HG02588 (cell line): Measurements from ENCODE around the gene IQSEC1.

Source experiments
- ATAC-seq: cut with Tn5 transposase; IDR thresholded peaks from one replicate; pipeline ENCODE4 v1.9.1; 2021; ENCODE audit warnings: mild to moderate bottlenecking, moderate library complexity; ENCODE audit not compliant: unreplicated experiment

IQSEC1 gene

DNA sequence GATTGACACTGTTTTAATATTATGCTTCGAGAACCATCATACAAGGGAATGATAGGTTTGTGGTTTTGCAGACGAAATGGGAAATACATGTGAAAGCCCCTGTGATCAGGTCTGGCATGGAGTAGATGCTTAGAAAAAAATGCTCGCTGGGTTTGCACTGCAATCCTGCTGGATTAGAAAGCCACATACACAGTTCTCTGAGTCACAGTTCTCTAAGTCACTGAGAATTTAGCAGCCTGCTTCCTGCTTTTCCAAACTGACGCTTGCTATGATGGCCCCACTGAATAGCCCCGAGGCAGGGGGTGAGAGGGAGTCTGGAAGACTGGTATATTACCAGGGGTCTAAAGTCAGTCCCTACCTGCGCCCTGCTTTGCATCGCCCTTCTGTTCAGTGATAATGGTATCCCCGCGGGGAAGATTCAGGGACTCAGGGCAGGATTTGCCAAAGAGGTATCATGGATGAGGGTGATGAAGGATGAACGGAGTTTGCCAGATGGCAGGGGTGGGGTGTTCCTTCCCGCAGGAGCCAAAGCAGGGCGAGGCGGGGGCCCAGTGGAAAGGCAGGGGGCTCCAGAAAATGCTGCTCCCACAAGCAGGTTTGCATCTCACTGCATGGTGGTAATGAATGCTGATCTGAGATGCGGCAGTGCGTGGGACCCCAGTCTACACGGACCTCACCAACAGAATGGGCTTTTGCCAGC lies 82.3 kb downstream of the IQSEC1 start:
- no peak for ATAC-seq

DNA sequence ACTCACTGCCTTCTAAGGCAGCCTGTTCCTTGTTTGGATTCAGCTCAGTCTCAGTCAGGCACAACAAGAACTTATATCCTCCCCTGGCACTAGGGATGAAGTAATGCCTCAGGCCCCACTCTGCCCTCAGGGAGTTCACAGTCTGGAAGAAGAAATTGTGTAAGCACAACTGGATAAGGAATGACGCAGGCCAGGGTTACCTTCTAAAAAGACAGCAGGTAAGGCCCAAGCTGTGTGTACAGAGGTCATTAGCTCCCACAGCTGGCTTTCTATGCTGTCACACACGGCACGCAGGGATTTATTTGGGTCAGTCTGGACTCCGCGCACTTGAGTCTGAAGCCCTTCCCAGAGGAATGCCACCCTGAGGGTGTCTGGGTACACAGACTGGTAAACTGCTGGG lies 82.9 kb downstream of the IQSEC1 start:
- ATAC-seq, result no peak

DNA sequence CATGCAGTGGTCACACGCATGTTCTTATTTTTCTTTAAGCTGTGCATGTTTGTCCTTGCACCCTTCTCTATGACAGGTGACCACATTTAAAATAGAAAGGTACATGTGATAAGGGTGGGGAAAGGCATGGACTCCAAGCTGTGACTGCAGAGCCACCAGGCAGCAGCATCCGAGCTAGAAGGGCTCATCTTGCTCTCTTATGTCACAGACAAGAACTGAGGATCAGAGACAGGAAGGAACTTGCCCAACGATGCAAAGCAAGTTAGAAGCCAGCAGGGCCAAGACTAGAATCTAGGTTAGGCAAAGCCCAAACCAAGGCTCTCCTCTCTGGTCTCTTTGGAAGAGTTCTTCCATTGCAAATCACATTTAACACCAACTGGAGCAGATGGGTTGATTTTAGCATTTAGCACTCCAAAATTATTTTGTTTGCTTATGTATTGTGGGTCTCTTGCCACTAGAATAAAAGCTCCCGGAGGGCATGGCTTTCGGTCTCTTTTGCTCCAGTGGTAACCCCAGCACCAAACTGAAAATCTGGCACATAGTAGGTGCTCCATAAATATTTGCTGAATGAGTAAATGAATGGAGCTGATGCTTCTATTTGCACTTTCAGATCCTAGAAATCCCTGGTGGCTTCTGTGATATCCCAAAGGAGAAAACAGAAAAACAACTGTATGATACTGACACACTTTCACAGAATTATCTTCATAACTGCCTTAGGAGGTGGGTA lies 84.3 kb downstream of the IQSEC1 start:
- no peak for ATAC-seq

DNA sequence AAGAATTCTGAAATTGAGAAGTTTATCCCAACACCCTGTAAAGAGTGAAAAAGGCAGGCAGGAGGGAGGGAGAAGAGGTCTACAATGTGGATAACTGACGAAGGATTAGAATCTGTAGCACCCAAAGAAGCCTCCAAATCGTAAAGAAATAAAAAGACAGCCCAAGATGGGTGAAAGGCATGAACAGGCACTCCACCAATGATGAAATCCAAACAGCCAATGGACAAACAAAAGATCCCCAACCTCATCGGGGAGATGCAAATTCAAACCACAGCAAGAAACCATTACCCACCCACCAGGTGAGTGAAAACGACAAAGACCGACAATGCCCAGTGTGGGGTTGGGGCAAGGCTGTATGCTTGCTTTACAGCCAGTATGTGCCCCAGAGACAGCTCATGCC lies 85.6 kb downstream of the IQSEC1 start:
- ATAC-seq, result no peak

DNA sequence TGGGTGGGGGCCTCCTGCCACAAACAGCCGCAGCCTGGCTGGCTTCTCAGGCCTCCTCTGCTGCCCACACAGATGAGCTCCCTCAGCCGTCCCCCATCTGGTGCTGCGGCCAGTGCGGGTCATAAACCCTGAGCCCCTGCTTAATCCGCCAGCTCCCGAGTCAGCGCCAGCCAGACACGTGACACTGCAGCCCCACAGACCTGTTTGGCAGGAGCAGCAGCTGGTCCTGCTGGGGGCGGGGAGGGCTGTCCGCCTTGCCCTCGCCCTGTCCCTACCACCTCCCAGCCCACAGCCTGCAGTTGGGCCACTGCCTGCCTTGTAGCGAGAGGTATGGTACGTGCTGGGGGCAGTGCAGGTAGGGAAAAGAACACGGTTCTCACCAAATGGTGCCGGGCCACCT lies 86.2 kb downstream of the IQSEC1 start:
- ATAC-seq, result no peak

DNA sequence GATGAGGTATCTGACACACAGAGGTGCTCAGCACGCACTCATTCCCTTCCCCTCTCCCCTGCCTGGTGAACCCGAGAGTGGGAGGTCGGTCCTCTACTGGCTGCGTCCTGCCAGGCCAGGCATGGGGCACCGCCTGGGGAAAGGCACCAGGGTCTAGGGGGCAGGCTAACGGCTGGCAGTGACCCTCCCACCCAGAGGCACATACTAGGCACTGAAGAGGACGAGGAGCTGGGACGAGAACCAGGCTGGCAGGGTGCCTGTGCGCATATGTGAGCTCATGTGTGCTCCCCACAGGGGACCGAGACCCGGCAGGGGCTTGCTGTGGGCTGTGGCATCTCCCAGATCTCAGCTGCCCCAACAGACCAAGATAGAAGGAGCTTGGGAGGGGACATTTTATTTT lies 86.7 kb downstream of the IQSEC1 start:
- ATAC-seq, result no peak

DNA sequence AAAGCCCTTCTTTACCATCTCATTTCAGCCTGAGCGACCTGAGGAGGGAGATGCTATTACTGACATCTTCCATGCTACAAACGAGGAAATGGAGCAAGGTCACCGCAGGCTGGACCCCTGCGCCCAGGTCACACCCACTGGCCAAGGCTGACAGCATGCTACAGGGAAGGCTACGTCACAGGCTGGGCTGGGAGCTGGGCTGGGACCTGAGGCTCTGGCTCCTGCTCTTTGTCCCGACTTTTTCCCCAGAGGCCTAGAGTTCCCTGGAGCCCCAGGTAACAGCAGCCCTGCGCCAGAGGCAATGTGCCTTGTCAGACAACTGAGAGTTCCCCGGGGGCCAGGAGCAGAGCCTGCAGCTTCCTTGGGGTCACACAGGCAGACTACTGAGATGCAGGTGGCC lies 87.2 kb downstream of the IQSEC1 start:
- no peak for ATAC-seq

DNA sequence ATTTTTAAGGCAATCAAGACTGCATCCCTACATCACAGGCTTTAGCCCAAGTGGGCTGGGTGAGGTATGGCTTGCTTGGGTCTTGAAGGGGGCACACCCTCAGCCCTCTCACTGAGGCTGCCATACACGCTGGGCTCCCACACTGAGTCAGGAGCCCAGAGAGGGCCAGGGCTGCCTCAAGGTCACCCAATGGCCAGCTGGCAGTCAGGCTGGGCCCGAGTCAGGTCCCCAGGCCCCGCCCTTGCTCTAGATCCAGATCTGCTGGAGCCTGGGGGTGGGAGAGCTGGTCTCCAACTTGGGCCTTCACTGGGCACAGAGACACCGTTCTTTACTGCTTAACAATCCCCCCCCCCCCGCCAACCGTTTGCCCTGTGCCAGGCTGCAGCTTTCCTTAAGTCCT lies 88.1 kb downstream of the IQSEC1 start:
- ATAC-seq, result no peak

DNA sequence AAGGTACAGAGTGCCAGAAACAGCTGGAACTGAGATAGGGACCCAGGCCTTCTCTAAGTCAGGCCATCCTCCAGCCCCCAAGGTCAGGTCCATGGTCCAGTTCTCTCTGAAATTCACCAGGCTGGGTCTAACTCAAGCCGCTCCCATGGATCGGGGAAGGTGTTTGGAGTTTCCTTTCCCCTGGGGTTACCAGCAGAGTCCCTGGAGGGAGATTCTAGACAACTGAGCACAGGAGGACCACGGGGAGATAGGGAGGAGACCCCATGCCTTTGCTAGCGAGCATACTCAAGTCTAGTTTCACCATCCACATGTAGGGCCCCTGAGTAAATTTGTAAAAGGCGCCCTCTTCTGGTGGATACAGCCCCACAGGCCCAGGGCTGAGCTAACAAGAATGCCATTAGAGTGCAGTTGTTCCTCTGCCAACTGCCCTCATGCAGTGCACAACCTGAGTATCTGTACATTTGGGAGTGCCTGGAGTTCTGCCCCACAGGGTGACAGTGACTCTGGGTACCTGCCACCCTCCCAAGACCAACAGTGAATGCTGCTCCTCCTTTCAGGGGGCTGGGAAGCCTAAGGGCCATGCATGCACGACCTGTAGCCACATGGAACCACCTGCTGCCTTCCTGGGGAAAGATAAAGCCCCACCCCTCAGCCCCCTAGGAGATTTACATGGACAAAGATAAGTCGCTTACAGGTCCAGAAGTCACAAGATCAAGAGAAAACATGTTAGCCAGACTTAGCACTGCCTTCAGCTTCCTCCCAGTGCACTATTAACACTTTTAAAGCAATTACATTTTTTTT lies 89.0 kb downstream of the IQSEC1 start:
- no peak for ATAC-seq

DNA sequence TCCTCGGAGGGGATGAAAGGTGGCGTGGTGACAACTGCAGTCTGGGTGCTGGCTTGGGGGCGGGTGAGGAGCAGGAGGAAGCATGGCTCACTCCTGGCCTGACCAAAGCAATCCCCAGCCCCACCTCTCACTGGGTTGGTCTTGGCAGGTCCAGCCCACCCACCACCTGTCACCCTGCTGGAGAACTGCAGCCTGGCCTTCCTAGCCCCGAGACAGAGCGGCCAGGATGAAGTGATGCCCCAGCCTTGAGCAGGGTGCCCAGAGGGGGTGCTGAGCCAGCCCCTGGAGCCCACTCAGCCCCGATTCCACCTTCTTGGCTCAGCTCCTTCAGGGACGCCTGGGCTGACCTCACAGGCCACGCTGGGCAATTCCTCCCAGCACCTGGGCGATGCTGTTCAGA lies 89.9 kb downstream of the IQSEC1 start:
- peak; percentile 4 for ATAC-seq

DNA sequence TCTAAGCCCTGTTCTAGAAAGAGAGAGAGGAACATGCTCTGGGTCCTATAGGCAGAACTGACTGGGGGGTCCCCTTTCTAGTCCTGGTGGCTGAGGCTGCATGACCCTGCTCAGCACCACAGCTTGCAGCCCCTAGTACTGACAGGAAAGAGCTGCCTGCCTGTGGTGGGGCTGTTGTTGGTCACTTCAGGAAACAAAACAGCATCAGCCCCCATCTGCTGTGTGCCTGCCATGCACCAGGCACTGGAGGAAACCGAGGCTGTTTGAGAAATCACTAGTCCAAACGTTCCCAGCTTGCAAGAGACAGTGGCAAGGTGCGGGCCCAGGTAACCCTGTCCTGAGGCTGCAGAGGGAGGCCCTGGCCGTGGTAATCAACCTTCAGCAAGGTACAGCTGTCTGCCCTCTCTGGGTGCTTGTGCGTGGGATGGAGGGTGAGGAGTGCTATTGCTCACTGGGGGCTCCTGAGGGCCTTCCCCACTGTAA lies 90.6 kb downstream of the IQSEC1 start:
- ATAC-seq, result peak; percentile 61

DNA sequence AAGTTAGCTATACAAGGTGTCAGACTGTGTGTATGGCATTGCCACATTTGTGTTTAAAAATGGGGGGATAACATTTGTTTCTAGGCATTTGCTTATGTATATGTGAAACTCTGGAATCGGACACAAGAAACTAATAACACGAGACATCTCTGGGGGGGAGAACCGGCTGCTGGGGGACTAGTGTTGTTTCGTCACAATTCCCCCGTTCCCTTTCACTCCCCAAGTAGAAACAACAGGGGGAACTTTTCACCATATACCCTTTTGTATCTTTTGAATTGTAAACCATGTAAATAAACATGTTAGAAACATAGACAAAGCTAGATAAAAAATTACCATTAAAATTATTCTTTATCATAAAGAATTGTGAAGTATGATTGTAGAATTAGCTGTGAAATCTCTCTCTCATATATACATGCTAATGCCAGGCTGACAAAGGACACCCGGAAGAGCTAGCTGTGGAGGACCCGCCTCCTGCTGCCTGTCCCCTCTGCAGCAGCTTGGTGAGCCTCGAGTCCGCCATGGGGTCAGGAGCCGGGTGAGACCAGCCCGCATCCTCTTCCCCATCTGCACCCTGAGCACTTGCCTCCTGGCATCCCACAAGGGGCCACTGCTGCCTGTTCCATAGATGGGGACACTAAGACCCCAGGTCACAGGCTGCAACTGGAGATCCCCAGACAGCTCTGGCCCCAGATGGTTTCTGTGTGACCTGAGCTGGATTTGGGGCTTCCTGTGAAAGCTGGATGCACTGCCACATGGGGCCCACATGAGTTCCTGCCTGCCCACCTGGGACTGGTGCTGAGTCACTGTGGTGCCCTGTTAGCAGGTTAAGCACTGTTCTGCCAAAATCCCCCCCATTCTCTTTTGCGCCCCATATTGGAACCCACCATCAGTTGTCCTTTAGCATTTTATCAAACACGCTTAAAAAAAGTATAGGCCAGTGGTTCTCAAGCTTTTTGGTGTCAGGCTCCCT lies 91.6 kb downstream of the IQSEC1 start:
- ATAC-seq, result no peak

DNA sequence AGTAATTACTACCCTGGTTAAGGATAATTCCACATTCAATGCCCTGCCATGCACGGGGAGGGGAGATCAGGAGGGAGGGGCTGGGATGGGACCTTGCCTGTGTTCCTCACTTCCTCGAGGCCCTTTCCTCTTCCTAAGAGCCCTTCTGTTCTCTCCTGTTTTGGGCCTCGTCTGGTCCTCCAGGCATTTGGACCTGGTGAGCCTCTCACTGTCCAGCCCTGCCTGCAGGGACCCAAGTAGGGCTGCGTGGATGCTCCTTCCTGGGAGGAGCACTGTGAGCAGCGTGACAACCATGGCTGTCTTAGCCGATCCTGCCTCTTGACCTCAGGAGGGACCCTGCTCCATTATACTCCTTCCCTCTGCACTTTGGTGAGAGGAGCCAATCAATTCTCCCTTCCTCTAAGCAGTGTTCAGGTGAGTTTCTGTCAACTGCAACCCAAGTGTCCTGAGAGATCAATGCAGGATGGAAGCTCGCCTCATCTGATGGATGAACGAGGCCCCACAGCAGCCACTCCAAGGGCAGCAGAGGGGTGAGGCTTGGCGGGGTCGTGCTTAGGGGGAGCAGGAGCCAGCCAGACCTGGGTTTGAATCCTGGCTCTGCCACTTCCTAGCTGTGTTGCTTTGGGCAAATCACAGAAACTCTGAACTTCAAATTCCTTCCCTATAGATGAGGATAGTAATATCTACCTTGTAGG lies 92.5 kb downstream of the IQSEC1 start:
- ATAC-seq, result no peak

DNA sequence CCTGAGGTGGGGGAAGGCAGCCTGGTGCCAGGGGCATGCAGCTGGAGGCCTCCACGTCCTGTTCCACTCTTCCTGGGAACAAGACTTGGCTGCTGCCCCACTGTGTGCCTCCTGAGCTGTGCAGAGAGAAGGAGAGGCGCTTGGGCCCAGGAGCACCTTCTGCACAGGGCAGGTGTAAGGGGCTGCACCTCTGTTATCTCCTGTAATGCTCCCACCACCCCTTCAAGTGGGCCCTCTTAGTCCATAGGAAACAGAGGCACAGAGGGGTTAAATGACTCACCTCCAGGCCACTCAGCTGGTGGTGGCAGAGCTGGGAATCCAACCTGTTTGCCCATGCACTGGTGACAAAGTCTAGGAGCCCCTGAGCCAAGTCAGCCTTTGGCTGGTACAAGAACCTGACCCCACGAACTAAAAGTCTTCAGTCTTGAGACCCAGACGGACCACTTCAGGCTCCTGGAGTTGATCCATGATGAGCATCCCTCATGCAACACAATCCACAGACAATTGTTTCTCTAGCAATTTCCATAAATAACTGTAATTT lies 93.2 kb downstream of the IQSEC1 start:
- ATAC-seq, result no peak

DNA sequence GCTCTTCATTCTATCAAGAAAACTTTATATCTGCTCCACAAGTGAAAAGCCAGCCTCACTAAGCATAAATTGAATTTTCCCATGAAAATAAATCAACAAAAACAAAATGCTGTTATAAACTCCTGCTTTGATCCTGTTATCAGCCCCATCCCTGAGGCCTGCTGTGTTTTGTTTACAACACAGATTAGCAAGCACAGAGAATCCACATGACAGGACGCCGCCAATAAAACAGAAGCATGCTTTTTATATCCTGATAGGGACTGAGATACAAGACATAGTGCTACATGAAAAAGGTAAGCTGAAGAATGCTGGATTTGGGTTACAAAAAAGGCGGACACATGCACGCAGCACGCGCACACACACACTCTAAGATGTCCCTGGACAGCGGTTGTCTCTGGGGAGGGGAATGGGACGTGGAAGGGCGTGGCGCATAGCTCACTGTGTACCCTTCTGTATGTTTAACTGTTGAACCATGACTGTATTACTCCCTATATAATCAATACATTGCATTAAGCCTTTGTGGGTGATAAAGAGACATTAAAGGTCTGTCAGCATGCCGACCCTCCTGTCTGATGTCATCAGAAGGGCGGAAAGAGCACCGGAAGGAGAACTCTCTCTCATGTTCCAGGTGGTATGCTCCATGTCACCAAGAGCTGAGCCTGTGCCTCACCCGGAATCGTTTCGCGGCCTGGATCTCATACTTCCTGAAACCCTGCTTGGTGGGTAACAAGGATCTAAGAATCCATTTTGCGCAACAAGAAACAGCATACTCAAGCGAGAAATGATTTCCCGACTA lies 93.9 kb downstream of the IQSEC1 start:
- ATAC-seq, result no peak

DNA sequence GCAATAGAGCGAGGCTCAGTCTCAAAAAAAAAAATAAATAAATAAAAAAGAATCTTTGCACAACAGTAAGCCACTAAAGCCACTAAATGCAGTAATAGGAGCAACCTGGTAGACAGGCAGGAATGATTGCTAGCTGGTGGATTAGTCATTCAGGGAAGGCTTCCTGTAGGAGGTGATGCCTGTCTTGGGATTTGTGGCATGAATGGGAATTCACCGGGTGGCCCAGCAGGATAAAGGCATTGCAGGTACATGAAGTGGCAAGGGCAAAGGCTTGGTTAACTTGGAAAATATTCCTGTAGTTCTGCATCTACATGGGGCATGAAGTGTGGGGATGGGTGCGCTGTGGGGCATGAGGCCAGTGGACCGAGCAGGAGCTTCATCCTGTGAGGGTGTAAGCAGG lies 94.5 kb downstream of the IQSEC1 start:
- ATAC-seq, result no peak

DNA sequence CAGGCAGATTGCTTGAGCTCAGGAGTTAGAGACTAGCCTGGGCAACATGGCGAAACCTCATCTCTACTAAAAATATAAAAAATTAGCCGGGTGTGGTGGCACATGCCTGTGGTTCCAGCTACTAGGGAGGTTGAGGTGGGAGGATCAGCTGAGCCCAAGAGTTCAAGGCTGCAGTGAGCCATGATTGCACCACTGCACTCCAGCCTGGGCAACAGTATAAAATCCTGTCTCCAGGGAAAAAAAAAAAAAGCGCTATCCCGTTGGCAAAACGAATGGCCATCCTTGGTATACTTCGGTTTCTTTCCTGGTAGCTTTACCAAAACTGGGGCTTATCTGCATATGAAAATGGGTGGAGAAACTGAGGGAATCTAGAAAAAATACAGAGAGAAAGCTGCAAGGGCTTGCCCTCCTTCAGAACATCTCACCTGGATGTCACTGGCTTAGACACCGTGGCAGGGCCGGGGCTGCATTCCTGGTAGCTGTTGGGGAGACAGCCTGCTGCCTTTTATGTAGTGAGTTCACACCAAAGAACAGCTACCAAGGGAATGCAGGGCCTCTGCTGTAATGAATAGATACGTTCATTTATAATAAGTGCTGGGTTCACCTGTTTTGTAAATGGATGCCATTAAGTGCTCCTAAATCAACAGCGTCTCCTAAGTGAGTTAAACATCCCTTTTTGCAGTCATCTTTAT lies 96.0 kb downstream of the IQSEC1 start:
- ATAC-seq, result no peak

DNA sequence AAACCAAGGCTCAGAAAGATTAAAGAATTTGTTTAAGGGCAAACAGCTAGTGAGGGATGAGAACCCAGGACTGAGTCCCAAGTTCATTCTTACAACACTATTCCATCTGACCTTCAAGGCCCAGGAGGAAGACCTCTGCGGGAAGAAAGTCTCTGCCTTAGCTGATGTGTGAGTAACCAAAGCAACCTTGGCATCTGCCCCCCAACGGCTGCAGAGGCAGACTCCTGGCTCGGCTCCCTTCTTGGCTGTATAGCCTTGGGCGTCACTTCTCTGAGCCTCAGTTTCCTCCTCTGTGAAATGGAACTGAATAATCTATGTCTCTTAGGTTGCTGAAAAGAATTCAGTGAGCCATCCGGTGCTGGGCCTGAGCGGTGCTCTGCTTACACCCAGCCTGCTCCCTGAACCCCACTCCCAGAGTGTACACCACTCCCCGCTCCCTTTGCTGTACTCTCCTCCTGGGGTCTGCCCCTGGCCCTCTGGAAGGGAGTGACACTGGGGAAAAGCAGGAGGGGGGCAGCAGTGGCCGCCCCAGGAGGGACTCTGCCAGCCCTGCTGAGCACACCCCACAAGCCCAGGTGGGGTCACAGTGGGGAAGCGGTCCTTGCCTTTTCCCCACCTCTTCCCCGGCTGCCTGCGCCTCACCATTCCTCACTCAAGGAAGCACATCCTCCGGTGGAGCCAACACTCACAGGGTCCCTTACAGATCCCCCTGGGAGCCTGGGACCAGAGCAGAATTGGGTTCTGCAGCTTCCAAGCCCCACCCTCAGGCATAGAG lies 97.3 kb downstream of the IQSEC1 start:
- ATAC-seq, result no peak
